Ovary (tissue), 9 donors: ENCODE data around the gene DYNC1LI2. TPM values are rescaled to one million over a fixed set of nuclear protein-coding genes. Genes with fewer than 3 reads are reported as not detected.

ENCODE experiments used
- DNase-seq, 5 donors: peaks; one replicate each; pipeline ENCODE4 v3.0.0-alpha.2; 2019 to 2020
- H3K27ac ChIP-seq, 2 donors: fragments of 200-600 bp; one replicate each; pipeline versions ENCODE4 v1.5.1 to v1.8.0; 2019 to 2022
- H3K27me3 ChIP-seq: fragments of 200-600 bp; one replicate; pipeline ENCODE4 v1.8.0; 2022
- H3K36me3 ChIP-seq: fragments of 200-600 bp; sonication (generic); one replicate; pipeline ENCODE4 v1.5.1; 2019
- H3K4me1 ChIP-seq: one replicate; pipeline ENCODE4 v1.8.1; 2013; ENCODE audit warnings: mild to moderate bottlenecking, moderate library complexity; ENCODE audit not compliant: insufficient read depth
- H3K4me3 ChIP-seq: fragments of 200-600 bp; sonication (generic); one replicate; pipeline ENCODE4 v1.5.1; 2017
- H3K9me3 ChIP-seq, 2 donors: fragments of 200-600 bp in 1 of 2; sonication (generic) in 1 of 2; one replicate each; pipeline versions ENCODE4 v1.5.1 to v1.8.1; 2013 to 2019; ENCODE audit warnings: mild to moderate bottlenecking in 1 of 2, moderate library complexity in 1 of 2
- EP300 ChIP-seq: sonication (generic); formaldehyde crosslinking; IDR thresholded peaks from one replicate; pipeline ENCODE4 v1.6.1; 2017; ENCODE audit warnings: antibody characterized with exemption
- POLR2A ChIP-seq: fragments of 450-650 bp; IDR thresholded peaks from one replicate; pipeline ENCODE4 v1.6.1; 2017; ENCODE audit warnings: antibody characterized with exemption, mild to moderate bottlenecking, moderate library complexity
- WGBS, 3 donors: extraction: QIAGEN DNeasy Blood & Tissue Kit in 1 of 3; methylation state at CpG; one replicate each; pipeline versions ENCODE4 v1.1.5 to v1.1.7; 2013 to 2017; 5-methylcytosine and 5-hydroxymethylcytosine counted together
- intact Hi-C, 4 donors: fragments of 100-400 bp; cut with DNase I; formaldehyde crosslinking; loops; one replicate each; pipeline versions ENCODE4 v1.11.0 to v1.15.1; 2022 to 2023
- polyA plus RNA-seq, 2 donors: library from polyadenylated mRNA; stranded (reverse); fragments of 200-250 nt in 1 of 2; fragments of 350-450 nt in 1 of 2; fragmentation: Illumina TruSeq in 1 of 2; extraction: RNeasy Lipid Tissue Mini Kit (QIAGEN cat#74804) in 1 of 2; gene quantifications; one replicate each; pipeline ENCODE4 v1.2.3, GENCODE V29; 2013 to 2014
- total RNA-seq, 7 donors: library from RNA; depleted of rRNA in 2 of 7; stranded (reverse); fragments of >200 nt in 2 of 7; fragmentation: NEBNext Ultra II Directional in 3 of 7; extraction: Animal tissue kit (Norgen Biotek cat#: 25700) in 3 of 7; gene quantifications; one replicate each; pipeline versions ENCODE4 v1.1.0 to v1.2.4, GENCODE V29; 2016 to 2023
- TF ChIP-seq, protein P1 (sequence below), 3 donors: fragments of 450-650 bp in 2 of 3; fragments of 200-600 bp in 1 of 3; IDR thresholded peaks; one replicate each; pipeline versions ENCODE4 v1.5.1 to v1.8.0; 2016 to 2022; ENCODE audit warnings: antibody characterized with exemption in 3 of 3, mild to moderate bottlenecking in 1 of 3
- donor health status: DM: no; HTN: no; CAD: no; lungs with moderate emphysema.
- donor health status: DM: no; HTN: no; CAD: no.
- donor health status: Bipolar disorder and iron deficiency.
- donor health status: DM: yes; HTN: yes; CAD: no.
- donor health status: DM: no; HTN: no; CAD: no.
- donor health status: DM: yes; HTN: yes; CAD: no.

The DYNC1LI2 gene
- total and polyA plus RNA-seq, 9 donors, result 44.3 to 116 (median 94.6) TPM

GRCh38 chr16:66774981-66775380 lies 23.6 kb upstream of the DYNC1LI2 start:
- Histone ChIP-seq H3K36me3 (no peaks in the 10 kb centered on the region), H3K27me3 (no peaks in the 10 kb centered on the region), H3K27ac (no peak overlapping the region), H3K4me3 (no peak overlapping the region), H3K9me3 (no peaks in the 10 kb centered on the region), H3K4me1 (no peaks in the 10 kb centered on the region)
- intact Hi-C loops, result no loop called here
- TF ChIP-seq EP300 (no peak), POLR2A (no peak)
- TF ChIP-seq, protein P1, sequence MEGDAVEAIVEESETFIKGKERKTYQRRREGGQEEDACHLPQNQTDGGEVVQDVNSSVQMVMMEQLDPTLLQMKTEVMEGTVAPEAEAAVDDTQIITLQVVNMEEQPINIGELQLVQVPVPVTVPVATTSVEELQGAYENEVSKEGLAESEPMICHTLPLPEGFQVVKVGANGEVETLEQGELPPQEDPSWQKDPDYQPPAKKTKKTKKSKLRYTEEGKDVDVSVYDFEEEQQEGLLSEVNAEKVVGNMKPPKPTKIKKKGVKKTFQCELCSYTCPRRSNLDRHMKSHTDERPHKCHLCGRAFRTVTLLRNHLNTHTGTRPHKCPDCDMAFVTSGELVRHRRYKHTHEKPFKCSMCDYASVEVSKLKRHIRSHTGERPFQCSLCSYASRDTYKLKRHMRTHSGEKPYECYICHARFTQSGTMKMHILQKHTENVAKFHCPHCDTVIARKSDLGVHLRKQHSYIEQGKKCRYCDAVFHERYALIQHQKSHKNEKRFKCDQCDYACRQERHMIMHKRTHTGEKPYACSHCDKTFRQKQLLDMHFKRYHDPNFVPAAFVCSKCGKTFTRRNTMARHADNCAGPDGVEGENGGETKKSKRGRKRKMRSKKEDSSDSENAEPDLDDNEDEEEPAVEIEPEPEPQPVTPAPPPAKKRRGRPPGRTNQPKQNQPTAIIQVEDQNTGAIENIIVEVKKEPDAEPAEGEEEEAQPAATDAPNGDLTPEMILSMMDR (IDR thresholded peaks at IDR 0.05), result no peak
- WGBS, 3 donors, result 73 to 74% (median 73%) methylated on average over 2 of the region's 2 CpGs
- no peak for DNase-seq

DNA sequence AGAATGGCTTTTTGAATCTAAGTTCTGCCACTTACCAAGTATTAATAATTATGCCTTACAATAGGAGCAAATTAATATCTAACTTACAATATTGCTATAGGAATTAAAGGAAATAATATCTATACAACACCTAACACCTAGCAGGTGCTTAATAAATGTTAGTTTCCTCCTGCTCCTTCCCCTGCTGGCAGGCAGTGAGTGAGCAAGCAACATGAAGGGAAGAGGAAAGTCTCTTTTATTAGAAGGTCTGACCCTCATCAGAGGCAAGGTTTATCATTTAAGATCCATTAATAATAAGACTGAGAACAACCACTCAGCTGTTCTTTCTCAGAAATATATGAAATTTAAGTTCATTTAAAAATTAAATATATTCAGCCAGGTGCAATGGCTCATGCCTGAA lies 6.7 kb upstream of the DYNC1LI2 start:
- intact Hi-C loops, result no loop called here
- no peak overlapping the region for H3K27ac ChIP-seq
- no peak overlapping the region for H3K4me3 ChIP-seq
- H3K27me3 ChIP-seq, result no peaks in the 10 kb centered on the region
- no peak for TF ChIP-seq EP300
- no peak for TF ChIP-seq POLR2A
- TF ChIP-seq, protein P1 (IDR thresholded peaks at IDR 0.05), result no peak
- no peak for DNase-seq
- H3K4me1 ChIP-seq, result no peaks in the 10 kb centered on the region
- H3K9me3 ChIP-seq, result no peaks in the 10 kb centered on the region
- no peaks in the 10 kb centered on the region for H3K36me3 ChIP-seq

DNA sequence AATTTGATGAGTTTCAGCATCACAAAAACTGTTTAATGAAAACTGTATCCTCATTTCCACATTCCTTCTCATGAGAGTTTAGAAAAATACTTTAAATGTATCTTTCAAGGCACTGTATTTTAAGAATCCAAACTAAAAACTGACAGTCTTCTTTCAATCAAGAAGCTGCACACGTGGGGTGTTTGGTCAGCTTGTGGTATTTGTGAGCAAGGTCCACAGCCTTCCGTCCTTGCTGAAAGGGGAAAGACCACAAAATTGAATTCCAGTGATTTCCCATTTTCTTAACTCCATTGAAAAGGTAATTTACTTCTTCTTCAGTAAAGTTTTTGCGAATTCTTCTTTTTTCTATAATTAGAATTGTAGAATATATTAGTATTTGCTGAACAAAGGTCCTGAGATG lies 3.4 kb upstream of the DYNC1LI2 start:
- intact Hi-C loops, result no loop called here
- Histone ChIP-seq H3K27ac (no peak overlapping the region), H3K9me3 (no peaks in the 10 kb centered on the region), H3K36me3 (no peaks in the 10 kb centered on the region), H3K27me3 (no peaks in the 10 kb centered on the region), H3K4me1 (peaks cover 7% of the 10 kb centered on the region), H3K4me3 (no peak overlapping the region)
- TF ChIP-seq, protein P1 (IDR thresholded peaks at IDR 0.05), result no peak
- no peak for TF ChIP-seq POLR2A
- no peak for TF ChIP-seq EP300
- 62 to 64% (median 63%) methylated on average over 3 of the region's 3 CpGs for WGBS, 3 donors
- no peak for DNase-seq

DNA sequence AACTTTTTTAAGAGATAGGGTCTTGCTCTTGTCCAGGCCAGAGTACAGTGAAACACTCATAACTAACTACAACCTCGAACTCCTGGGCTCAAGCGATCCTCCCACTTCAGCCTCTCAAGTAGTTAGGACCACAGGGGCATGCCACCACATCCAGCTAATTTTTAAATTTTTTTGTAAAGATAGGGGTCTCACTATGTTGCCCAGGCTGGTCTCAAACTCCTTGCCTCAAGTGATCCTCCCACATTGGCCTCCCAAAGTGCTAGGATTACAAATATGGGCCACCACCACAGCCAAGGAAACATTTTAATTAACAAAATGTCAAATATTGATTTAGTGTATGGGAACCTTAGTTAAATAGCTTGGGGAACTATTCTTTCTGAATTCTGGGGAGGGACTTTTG lies 2.8 kb upstream of the DYNC1LI2 start:
- Histone ChIP-seq H3K27ac (no peak overlapping the region), H3K36me3 (no peaks in the 10 kb centered on the region), H3K9me3 (no peaks in the 10 kb centered on the region), H3K4me1 (peaks cover 7% of the 10 kb centered on the region), H3K27me3 (no peaks in the 10 kb centered on the region), H3K4me3 (no peak overlapping the region)
- intact Hi-C loops, result no loop called here
- 93 to 96% (median 95%) methylated on average over 2 of the region's 2 CpGs for WGBS, 3 donors
- no peak for DNase-seq
- no peak for TF ChIP-seq EP300
- no peak for TF ChIP-seq POLR2A
- TF ChIP-seq, protein P1 (IDR thresholded peaks at IDR 0.05), result no peak

- intact Hi-C loops, result no loop called here
- TF ChIP-seq POLR2A (no peak), EP300 (no peak)
- TF ChIP-seq, protein P1 (IDR thresholded peaks at IDR 0.05), result no peak
- WGBS, 3 donors, result 98 to 99% (median 99%) methylated on average over 2 of the region's 2 CpGs
Measured at GRCh38 chr16:66752958-66753357, 1.5 kb upstream of the DYNC1LI2 start.

More at GRCh38 chr16:66752958-66753357, 1.5 kb upstream of the DYNC1LI2 start:
- no peak overlapping the region for H3K27ac ChIP-seq
- H3K4me1 ChIP-seq, result peaks cover 7% of the 10 kb centered on the region
- no peaks in the 10 kb centered on the region for H3K27me3 ChIP-seq
- H3K4me3 ChIP-seq, result no peak overlapping the region
- no peaks in the 10 kb centered on the region for H3K9me3 ChIP-seq
- no peaks in the 10 kb centered on the region for H3K36me3 ChIP-seq
- no peak for DNase-seq
